GM19043 (cell line): ENCODE results near the gene MOXD1.
"Not testable (repeated sequence)": the region's sequence is repeated elsewhere in the genome, so short reads cannot be mapped to it uniquely, and the experiment has no call there.

Source experiments
- ATAC-seq: cut with Tn5 transposase; IDR thresholded peaks from one replicate; pipeline ENCODE4 v1.9.1; 2021; ENCODE audit warnings: low read depth; ENCODE audit not compliant: unreplicated experiment

MOXD1 gene

GRCh38 chr6:132357120-132357519, 44.2 kb downstream of the MOXD1 start:
- ATAC-seq = no peak

GRCh38 chr6:132354517-132355167, 46.6 kb downstream of the MOXD1 start:
- ATAC-seq = no peak

- ATAC-seq = not testable (repeated sequence)
These were observed 49.3 kb downstream of the MOXD1 start for GRCh38 chr6:132351986-132352385.

GRCh38 chr6:132348231-132348630, 53.0 kb downstream of the MOXD1 start:
- no peak for ATAC-seq

GRCh38 chr6:132344811-132345210, 56.5 kb downstream of the MOXD1 start:
- ATAC-seq = no peak

- no peak for ATAC-seq
These were observed 59.6 kb downstream of the MOXD1 start for GRCh38 chr6:132341646-132342045.

- no peak for ATAC-seq
These were observed 66.8 kb downstream of the MOXD1 start for GRCh38 chr6:132334521-132334885.

GRCh38 chr6:132333639-132334520, 67.4 kb downstream of the MOXD1 start:
- ATAC-seq = no peak

- no peak for ATAC-seq
These were observed 70.5 kb downstream of the MOXD1 start for GRCh38 chr6:132330759-132331158.

- no peak for ATAC-seq
These were observed 78.9 kb downstream of the MOXD1 start for GRCh38 chr6:132322398-132322797.

- ATAC-seq = no peak
These were observed 81.3 kb downstream of the MOXD1 start for GRCh38 chr6:132320007-132320406.

- no peak for ATAC-seq
These were observed 84.3 kb downstream of the MOXD1 start for GRCh38 chr6:132316970-132317369.

GRCh38 chr6:132314432-132314831, 86.8 kb downstream of the MOXD1 start:
- no peak for ATAC-seq

- ATAC-seq = no peak
These were observed 90.4 kb downstream of the MOXD1 start for GRCh38 chr6:132310921-132311320.

- not testable (repeated sequence) for ATAC-seq
These were observed 91.1 kb downstream of the MOXD1 start for GRCh38 chr6:132310151-132310550.

- ATAC-seq = no peak
These were observed 96.4 kb downstream of the MOXD1 start for GRCh38 chr6:132304891-132305305.

GRCh38 chr6:132300323-132300949, 100.8 kb downstream of the MOXD1 start:
- peak; percentile 73 for ATAC-seq

- ATAC-seq = no peak
These were observed 102.8 kb downstream of the MOXD1 start for GRCh38 chr6:132298344-132298949.

GRCh38 chr6:132289756-132290155, 111.5 kb downstream of the MOXD1 start:
- no peak for ATAC-seq

GRCh38 chr6:132287101-132287500, 114.2 kb downstream of the MOXD1 start:
- ATAC-seq = no peak
